Measurements from ENCODE around the gene ETV4.

ETV4 gene

GRCh38 chr17:43568506-43569082 is 22.5 kb upstream of the ETV4 start:
- Histone ChIP-seq H3K27ac (replicated peaks) (no peak overlapping the region), H3K4me3 (replicated peaks; ENCODE audit: insufficient read depth, low read length) (no peak overlapping the region), H3K27me3 (ENCODE audit: insufficient read depth, poor library complexity, severe bottlenecking) (peaks cover 2% of the 10 kb centered on the region)
- no peak for DNase-seq (ENCODE audit: low read depth in 1 of 2, low spot score in 1 of 2)
- no peak for TF ChIP-seq REST (IDR thresholded peaks at IDR 0.05; ENCODE audit: insufficient replicate concordance, low read depth)
- TF ChIP-seq GABPA (IDR thresholded peaks at IDR 0.05; ENCODE audit: low read depth) = no peak
- no peak for TF ChIP-seq CTCF (IDR thresholded peaks at IDR 0.05; ENCODE audit: insufficient read depth, low read length)
- TF ChIP-seq SPI1 (IDR thresholded peaks at IDR 0.05; ENCODE audit: borderline replicate concordance, low read depth) = no peak
- no peak for TF ChIP-seq POLR2AphosphoS5 (IDR thresholded peaks at IDR 0.05; ENCODE audit: low read depth)

- no peak overlapping the region for H3K27ac ChIP-seq (replicated peaks)
- no peak for DNase-seq (ENCODE audit: low read depth in 1 of 2, low spot score in 1 of 2)
- no peak overlapping the region for H3K4me3 ChIP-seq (replicated peaks; ENCODE audit: insufficient read depth, low read length)
- peaks cover 2% of the 10 kb centered on the region for H3K27me3 ChIP-seq (ENCODE audit: insufficient read depth, poor library complexity, severe bottlenecking)
- no peak for TF ChIP-seq SPI1 (IDR thresholded peaks at IDR 0.05; ENCODE audit: borderline replicate concordance, low read depth)
- TF ChIP-seq GABPA (IDR thresholded peaks at IDR 0.05; ENCODE audit: low read depth) = no peak
- TF ChIP-seq CTCF (IDR thresholded peaks at IDR 0.05; ENCODE audit: insufficient read depth, low read length) = no peak
- no peak for TF ChIP-seq REST (IDR thresholded peaks at IDR 0.05; ENCODE audit: insufficient replicate concordance, low read depth)
These were observed 17.8 kb upstream of the ETV4 start for GRCh38 chr17:43563600-43564594.

GRCh38 chr17:43562679-43563599 is 16.8 kb upstream of the ETV4 start:
- Histone ChIP-seq H3K27ac (replicated peaks) (no peak overlapping the region), H3K4me3 (replicated peaks; ENCODE audit: insufficient read depth, low read length) (no peak overlapping the region), H3K27me3 (ENCODE audit: insufficient read depth, poor library complexity, severe bottlenecking) (peaks cover 2% of the 10 kb centered on the region)
- DNase-seq (ENCODE audit: low read depth in 1 of 2, low spot score in 1 of 2) = no peak
- no peak for TF ChIP-seq CTCF (IDR thresholded peaks at IDR 0.05; ENCODE audit: insufficient read depth, low read length)
- no peak for TF ChIP-seq GABPA (IDR thresholded peaks at IDR 0.05; ENCODE audit: low read depth)
- no peak for TF ChIP-seq REST (IDR thresholded peaks at IDR 0.05; ENCODE audit: insufficient replicate concordance, low read depth)
- no peak for TF ChIP-seq SPI1 (IDR thresholded peaks at IDR 0.05; ENCODE audit: borderline replicate concordance, low read depth)
- TF ChIP-seq POLR2AphosphoS5 (IDR thresholded peaks at IDR 0.05; ENCODE audit: low read depth) = no peak
